Dendritic cell treated with granulocyte-macrophage colony-stimulating factor and Interleukin-4, amounts not matched to agents 40 ng/mL and 50 ng/mL, for 4 days (primary cell): ENCODE data around the gene FOXF1.

ENCODE experiments used
- H3K27ac Mint-ChIP-seq: one replicate; pipeline ENCODE4 v1.8.0; 2022; ENCODE audit warnings: mild to moderate bottlenecking, mixed read lengths
- H3K27me3 Mint-ChIP-seq: one replicate; pipeline ENCODE4 v1.8.0; 2022; ENCODE audit warnings: mild to moderate bottlenecking, mixed read lengths
- H3K36me3 Mint-ChIP-seq: one replicate; pipeline ENCODE4 v1.8.0; 2022; ENCODE audit warnings: low read depth, mixed read lengths
- H3K4me1 Mint-ChIP-seq: one replicate; pipeline ENCODE4 v1.8.0; 2022; ENCODE audit warnings: low read depth, mixed read lengths
- H3K4me3 Mint-ChIP-seq: one replicate; pipeline ENCODE4 v1.8.0; 2022; ENCODE audit warnings: mild to moderate bottlenecking, moderate library complexity, mixed read lengths
- H3K9me3 Mint-ChIP-seq: one replicate; pipeline ENCODE4 v1.8.0; 2022; ENCODE audit warnings: mixed read lengths
- intact Hi-C: fragments of 100-400 bp; cut with micrococcal nuclease; formaldehyde crosslinking; loops from one replicate; pipeline ENCODE4 v1.15.0; 2022

FOXF1 gene

GRCh38 chr16:86496929-86497461, 13.3 kb upstream of the FOXF1 start:
- H3K4me3 Mint-ChIP-seq = no peak overlapping the region
- H3K27ac Mint-ChIP-seq = no peak overlapping the region

GRCh38 chr16:86497551-86498021, 12.7 kb upstream of the FOXF1 start:
- intact Hi-C loops = no loop called here
- no peaks in the 10 kb centered on the region for H3K9me3 Mint-ChIP-seq
- no peak overlapping the region for H3K4me3 Mint-ChIP-seq
- no peaks in the 10 kb centered on the region for H3K4me1 Mint-ChIP-seq
- H3K36me3 Mint-ChIP-seq = no peaks in the 10 kb centered on the region
- H3K27me3 Mint-ChIP-seq = peaks cover 92% of the 10 kb centered on the region
- H3K27ac Mint-ChIP-seq = no peak overlapping the region

More at GRCh38 chr16:86496929-86497461, 13.3 kb upstream of the FOXF1 start:
- intact Hi-C loops = no loop called here
- H3K27me3 Mint-ChIP-seq = peaks cover 92% of the 10 kb centered on the region
- H3K9me3 Mint-ChIP-seq = no peaks in the 10 kb centered on the region
- no peaks in the 10 kb centered on the region for H3K4me1 Mint-ChIP-seq
- H3K36me3 Mint-ChIP-seq = no peaks in the 10 kb centered on the region

GRCh38 chr16:86498155-86498670, 12.1 kb upstream of the FOXF1 start:
- Mint-ChIP-seq H3K36me3 (no peaks in the 10 kb centered on the region), H3K27ac (no peak overlapping the region), H3K9me3 (no peaks in the 10 kb centered on the region), H3K27me3 (peaks cover 92% of the 10 kb centered on the region), H3K4me1 (no peaks in the 10 kb centered on the region), H3K4me3 (no peak overlapping the region)
- intact Hi-C loops = no loop called here

GRCh38 chr16:86498671-86499439, 11.5 kb upstream of the FOXF1 start:
- H3K4me3 Mint-ChIP-seq = no peak overlapping the region
- no peaks in the 10 kb centered on the region for H3K36me3 Mint-ChIP-seq
- intact Hi-C loops = no loop called here
- H3K27ac Mint-ChIP-seq = no peak overlapping the region
- no peaks in the 10 kb centered on the region for H3K9me3 Mint-ChIP-seq
- no peaks in the 10 kb centered on the region for H3K4me1 Mint-ChIP-seq
- H3K27me3 Mint-ChIP-seq = peaks cover 92% of the 10 kb centered on the region

- Mint-ChIP-seq H3K27me3 (peaks cover 92% of the 10 kb centered on the region), H3K27ac (no peak overlapping the region), H3K4me3 (no peak overlapping the region), H3K36me3 (no peaks in the 10 kb centered on the region), H3K4me1 (no peaks in the 10 kb centered on the region), H3K9me3 (no peaks in the 10 kb centered on the region)
- intact Hi-C loops = no loop called here
Observed at GRCh38 chr16:86499440-86499786, 10.9 kb upstream of the FOXF1 start.

GRCh38 chr16:86499889-86500707, 10.2 kb upstream of the FOXF1 start:
- H3K27me3 Mint-ChIP-seq = peaks cover 92% of the 10 kb centered on the region
- H3K36me3 Mint-ChIP-seq = no peaks in the 10 kb centered on the region
- no peaks in the 10 kb centered on the region for H3K9me3 Mint-ChIP-seq
- H3K4me1 Mint-ChIP-seq = peaks cover 2% of the 10 kb centered on the region
- no peak overlapping the region for H3K4me3 Mint-ChIP-seq
- intact Hi-C loops = no loop called here
- H3K27ac Mint-ChIP-seq = no peak overlapping the region

- Mint-ChIP-seq H3K4me1 (peaks cover 8% of the 10 kb centered on the region), H3K27me3 (peaks cover 90% of the 10 kb centered on the region), H3K36me3 (no peaks in the 10 kb centered on the region), H3K27ac (no peak overlapping the region), H3K9me3 (no peaks in the 10 kb centered on the region), H3K4me3 (no peak overlapping the region)
- intact Hi-C loops = no loop called here
Observed at GRCh38 chr16:86500708-86501510, 9.4 kb upstream of the FOXF1 start.

- H3K4me1 Mint-ChIP-seq = peaks cover 11% of the 10 kb centered on the region
- H3K9me3 Mint-ChIP-seq = no peaks in the 10 kb centered on the region
- peaks cover 90% of the 10 kb centered on the region for H3K27me3 Mint-ChIP-seq
- no peak overlapping the region for H3K4me3 Mint-ChIP-seq
- H3K27ac Mint-ChIP-seq = no peak overlapping the region
- no peaks in the 10 kb centered on the region for H3K36me3 Mint-ChIP-seq
- intact Hi-C loops = no loop called here
Observed at GRCh38 chr16:86501989-86502855, 8.1 kb upstream of the FOXF1 start.

GRCh38 chr16:86502856-86503748, 7.2 kb upstream of the FOXF1 start:
- peaks cover 17% of the 10 kb centered on the region for H3K4me1 Mint-ChIP-seq
- H3K27ac Mint-ChIP-seq = no peak overlapping the region
- H3K36me3 Mint-ChIP-seq = no peaks in the 10 kb centered on the region
- peaks cover 94% of the 10 kb centered on the region for H3K27me3 Mint-ChIP-seq
- intact Hi-C loops = no loop called here
- no peaks in the 10 kb centered on the region for H3K9me3 Mint-ChIP-seq
- no peak overlapping the region for H3K4me3 Mint-ChIP-seq

- Mint-ChIP-seq H3K4me1 (peaks cover 18% of the 10 kb centered on the region), H3K4me3 (no peak overlapping the region), H3K27me3 (peaks cover 96% of the 10 kb centered on the region), H3K9me3 (no peaks in the 10 kb centered on the region), H3K36me3 (no peaks in the 10 kb centered on the region), H3K27ac (no peak overlapping the region)
- intact Hi-C loops = no loop called here
Observed at GRCh38 chr16:86503830-86504229, 6.5 kb upstream of the FOXF1 start.

- no peaks in the 10 kb centered on the region for H3K36me3 Mint-ChIP-seq
- no peak overlapping the region for H3K4me3 Mint-ChIP-seq
- no peaks in the 10 kb centered on the region for H3K9me3 Mint-ChIP-seq
- H3K4me1 Mint-ChIP-seq = peaks cover 24% of the 10 kb centered on the region
- intact Hi-C loops = no loop called here
- no peak overlapping the region for H3K27ac Mint-ChIP-seq
- peaks cover 97% of the 10 kb centered on the region for H3K27me3 Mint-ChIP-seq
Observed at GRCh38 chr16:86504315-86505184, 5.8 kb upstream of the FOXF1 start.
